ENCODE results near the gene NDC1.
"Not testable (repeated sequence)": the region's sequence is repeated elsewhere in the genome, so short reads cannot be mapped to it uniquely, and the experiment has no call there.

NDC1 gene

GRCh38 chr1:53760497-53760896 is 77.6 kb downstream of the NDC1 start:
- not testable (repeated sequence) for DNase-seq

GRCh38 chr1:53755874-53756273 is 82.2 kb downstream of the NDC1 start:
- no peak for DNase-seq

DNA sequence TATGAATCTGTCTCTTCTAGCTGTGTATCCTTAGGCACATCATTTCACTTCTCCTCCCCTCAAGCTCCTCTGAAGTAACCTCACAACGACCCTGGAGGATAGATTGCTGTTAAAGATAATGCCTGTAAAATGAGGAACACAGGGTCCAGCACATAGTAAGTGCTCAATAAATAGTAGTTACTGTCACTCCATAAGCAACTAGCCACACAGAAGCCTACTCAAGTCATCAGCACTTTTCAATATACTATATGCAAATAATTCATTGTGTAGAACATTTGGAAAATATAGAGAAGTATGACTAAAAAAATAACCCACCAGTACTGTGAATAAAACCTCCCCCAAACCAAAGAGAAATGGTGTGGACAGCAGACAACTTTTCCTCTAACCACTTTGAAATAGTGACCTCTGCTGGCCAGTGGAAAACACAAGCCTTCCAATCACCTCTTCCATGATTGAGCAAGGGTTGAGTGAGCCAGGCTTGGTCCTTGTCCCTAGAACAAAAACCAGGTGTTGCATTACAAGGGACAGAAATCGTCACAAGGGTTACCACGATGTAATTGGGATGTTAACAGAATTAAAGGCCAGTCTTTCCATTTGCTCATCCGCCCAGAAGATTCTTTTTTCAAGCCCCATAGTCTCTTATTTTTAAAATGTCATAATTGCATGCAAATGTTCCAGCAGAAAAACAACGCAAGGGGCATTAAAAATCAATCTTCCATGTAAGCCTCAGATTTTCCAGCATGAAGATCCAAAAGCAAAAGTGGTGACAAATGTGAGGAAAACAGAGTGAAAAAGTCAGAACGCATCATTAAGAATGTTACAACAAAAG is 83.4 kb downstream of the NDC1 start:
- DNase-seq: peak; percentile 67

DNA sequence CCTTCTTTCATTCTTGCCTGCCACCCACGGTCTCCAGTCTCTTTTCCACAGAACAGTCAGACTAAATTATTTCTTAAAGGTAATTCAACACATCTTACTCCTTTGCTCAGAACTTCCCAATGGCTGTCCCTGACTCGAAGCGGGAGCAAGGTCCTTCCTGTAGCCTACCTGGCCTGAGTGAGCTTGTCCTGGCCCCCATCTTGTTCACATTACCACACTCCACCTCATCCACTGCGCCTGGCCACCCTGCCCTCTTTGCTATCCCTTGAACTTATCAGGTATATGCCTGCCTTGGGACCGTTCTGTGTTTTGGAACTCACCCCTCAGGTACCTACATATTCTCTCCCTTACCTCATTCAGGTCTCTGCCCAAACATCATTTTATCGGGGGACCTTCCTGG is 85.8 kb downstream of the NDC1 start:
- DNase-seq: no peak

- DNase-seq: no peak
Measured at GRCh38 chr1:53747841-53748240, 90.3 kb downstream of the NDC1 start.

GRCh38 chr1:53740621-53741105 is 97.4 kb downstream of the NDC1 start:
- no peak for DNase-seq

DNA sequence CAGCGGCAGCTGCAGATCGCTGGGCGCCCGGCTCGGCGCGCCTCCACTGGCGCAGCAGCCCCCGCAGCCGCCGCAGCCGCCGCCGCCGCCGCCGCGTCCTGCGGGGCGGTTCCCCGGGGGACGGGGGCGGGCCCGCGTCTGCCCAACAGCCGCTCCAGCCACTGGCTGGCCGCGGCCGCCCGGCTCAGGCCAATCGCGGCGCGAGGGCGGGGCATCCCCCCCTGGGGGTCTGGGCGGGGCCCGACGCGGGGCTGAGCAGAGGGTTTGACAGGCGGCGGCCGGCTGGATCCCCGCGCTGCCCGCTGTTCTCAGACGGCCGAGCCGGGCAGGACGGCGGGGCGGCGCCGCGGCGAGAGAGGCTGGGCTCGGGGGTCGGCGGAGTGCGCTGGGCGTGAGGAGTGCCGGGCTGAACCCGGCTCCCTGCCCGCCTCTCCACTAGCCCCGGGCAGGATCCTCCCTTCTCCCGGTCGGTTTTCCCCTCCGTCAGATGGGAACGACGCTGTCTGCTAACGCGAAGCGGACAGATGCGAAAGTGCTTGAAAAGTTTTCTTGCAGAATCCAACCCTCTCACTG is 98.9 kb downstream of the NDC1 start, which contains the start of gene GLIS1:
Gene GLIS1, minus strand, starts transcription at position 56 of the 573 bp plus-strand sequence. CDS start 1,100 bp downstream, outside the sequence.
- peak; percentile 88 for DNase-seq

DNA sequence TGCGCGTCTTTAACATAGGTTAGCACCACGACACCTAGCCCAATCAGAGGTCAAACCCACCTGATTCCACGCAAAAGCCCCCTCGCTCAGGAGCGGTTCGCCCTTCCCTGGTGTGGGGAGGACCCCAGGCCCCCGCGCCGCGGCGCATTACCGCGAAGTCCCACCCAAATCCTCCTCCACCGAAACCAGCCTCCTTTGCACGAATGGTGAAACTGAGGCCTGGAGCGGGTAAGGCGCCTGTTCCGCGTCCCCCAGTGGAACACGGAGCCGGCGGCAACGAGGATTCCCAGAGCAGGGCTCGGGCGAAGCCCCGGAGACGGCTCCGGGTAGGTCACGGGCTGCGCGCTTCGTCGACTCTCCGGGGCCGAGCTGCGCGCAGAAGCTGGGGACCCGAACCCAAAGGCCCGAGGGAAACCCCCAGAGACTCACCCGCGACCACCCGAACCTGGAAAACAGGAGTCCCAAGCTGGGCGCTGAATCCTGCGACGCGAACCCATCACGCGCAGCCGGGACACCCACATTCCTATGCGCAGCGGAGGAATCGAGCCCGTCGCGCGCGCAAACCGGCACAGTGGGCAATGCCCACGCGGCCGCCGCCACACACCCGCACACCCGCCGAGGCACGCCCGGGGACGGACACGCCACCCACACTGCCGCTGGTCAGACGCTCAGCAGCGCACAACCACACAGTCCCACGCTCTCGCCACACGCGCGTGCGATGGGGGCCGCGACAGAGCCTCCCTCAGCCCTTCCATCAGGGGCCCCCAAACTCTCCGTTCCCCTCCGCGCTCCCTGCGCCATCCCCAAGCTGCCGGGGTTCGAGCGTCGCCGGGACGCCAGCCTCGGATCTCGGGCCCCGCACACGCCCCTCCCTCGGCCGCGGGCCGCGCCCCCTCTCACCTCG is 99.6 kb downstream of the NDC1 start:
- DNase-seq: no peak

DNA sequence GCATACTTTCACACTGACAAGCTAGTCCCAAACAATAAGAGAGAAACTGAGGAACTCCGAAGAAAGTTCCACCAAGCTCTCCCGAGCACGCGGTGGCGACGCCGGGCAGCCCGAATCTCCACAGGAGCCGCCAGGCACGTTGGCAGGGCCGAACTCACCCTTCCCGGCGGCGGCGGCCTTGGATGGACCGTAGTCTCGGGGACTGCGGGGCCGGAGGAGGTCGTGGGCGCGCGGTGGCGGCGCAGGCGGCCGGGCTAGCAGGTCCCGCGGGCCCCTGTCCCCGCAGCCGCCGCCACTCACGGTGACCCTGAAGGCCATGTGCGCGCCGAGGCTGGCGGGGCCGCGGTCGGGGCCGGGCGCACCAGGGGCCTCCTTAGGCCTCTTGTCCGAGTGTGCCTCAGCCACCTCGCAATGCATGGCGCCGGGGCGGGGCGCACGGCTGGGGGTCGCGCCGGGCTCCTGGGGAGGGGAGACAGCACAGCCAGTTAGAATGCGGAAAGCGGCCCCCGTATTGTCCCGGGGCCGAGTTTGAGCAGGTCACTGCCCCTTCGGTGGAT is 100.4 kb downstream of the NDC1 start:
- DNase-seq: no peak

GRCh38 chr1:53736290-53736689 is 101.8 kb downstream of the NDC1 start:
- no peak for DNase-seq

DNA sequence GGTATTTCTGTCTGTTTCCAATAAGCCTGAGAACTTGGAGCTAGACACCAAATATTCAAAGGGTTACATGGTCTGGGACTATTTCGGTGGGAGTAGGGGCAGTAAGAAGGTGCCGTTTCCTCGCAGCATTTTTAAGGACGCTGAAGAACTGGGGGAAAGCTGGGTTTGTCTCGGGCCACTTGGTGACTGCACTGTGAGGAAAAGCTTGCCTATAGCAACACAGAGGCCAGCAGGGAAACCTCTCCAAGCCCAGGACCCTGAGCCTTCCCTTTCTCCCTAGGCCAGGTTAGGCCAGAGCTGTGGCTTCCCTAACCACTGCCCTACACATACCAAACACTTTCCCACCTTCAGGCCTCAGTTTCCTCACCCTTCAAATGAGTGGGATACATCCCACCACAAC is 102.4 kb downstream of the NDC1 start:
- DNase-seq: no peak

GRCh38 chr1:53735261-53735660 is 102.8 kb downstream of the NDC1 start:
- no peak for DNase-seq

- no peak for DNase-seq
Measured at GRCh38 chr1:53734650-53735211, 103.4 kb downstream of the NDC1 start.

GRCh38 chr1:53733975-53734649 is 104.0 kb downstream of the NDC1 start:
- no peak for DNase-seq

DNA sequence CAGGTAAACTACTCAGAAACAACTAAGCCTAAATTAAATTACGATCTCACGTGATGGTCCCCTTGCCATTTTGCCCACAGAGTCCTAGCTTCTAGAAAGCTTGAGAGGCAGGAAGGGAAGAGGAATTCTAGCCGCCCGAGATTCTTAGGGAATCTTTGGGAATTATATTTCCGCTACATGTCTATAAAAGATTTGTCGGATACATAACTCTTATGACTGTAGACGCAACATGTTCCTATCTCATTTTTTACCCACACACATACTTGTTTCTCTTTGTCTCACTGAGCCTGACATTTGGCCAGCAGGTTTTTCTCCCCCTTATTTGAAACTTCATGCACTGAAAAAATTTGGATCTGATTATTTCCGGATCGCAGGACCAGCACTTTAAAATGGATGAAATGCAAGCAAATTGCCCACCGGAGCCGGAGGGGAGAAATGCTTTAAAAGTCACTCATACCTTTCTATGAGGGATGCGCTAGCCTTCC is 104.6 kb downstream of the NDC1 start:
- no peak for DNase-seq

- no peak for DNase-seq
Measured at GRCh38 chr1:53732912-53733317, 105.2 kb downstream of the NDC1 start.

GRCh38 chr1:53732409-53732808 is 105.7 kb downstream of the NDC1 start:
- DNase-seq: no peak

DNA sequence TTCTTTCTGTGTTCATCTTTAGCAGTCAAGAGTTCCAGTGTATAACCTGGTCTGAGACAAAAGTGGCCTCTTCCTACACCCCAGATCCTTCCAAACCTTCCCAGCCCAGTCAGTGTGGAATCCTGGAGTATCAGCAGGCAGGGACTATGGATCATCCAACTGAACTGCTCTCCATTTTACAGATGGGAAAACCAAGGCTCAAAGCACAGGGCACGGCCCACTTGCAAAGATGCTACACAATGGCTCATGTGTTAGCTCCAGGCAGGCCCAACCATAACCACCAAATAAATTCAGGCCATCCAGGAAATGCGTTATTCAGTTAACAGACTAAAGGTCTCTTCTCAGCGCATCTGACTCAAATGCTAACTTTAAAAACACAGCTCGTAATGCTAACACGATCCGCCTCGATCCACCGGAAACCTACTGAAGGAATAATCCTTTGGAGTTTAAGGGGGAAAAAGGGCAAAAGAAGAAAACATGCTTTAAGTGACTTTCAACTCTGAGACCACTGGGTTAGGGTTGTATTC is 106.3 kb downstream of the NDC1 start:
- no peak for DNase-seq

GRCh38 chr1:53731043-53731600 is 107.0 kb downstream of the NDC1 start:
- DNase-seq: no peak

GRCh38 chr1:53730224-53730865 is 107.8 kb downstream of the NDC1 start:
- DNase-seq: no peak

Measured in OCI-M1 (cell line).